ENCODE data around the gene NPTXR. TPM values are rescaled to one million over a fixed set of nuclear protein-coding genes. Genes with fewer than 3 reads are reported as not detected.

Gene NPTXR
- total and polyA plus RNA-seq, 2 donors (not counting 1 experiment from before 2014, with no cell fraction given) = 1.0 to 2.0 TPM

DNA sequence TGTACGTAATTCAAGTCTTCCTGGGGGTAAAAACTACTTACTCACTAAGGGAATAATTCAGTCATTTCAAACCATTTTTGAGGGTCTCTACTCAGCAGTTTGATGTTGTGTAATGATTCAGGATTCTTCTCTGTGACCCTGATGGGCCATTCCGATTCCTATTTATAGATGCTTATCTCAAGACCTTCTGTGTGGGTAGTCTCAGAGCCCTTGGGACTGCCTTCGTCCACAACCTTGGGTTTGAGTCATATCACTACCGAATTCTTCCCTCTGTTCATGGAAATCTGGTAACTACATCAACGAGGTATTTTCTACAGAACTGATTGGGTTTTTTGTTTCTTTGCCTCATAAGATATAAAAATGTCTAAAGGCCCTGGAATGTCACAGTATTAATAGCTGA is 42.5 kb upstream of the NPTXR start:
- Histone ChIP-seq H3K9me3 (ENCODE audit: control insufficient read depth, insufficient read depth, low read depth, low read length) (no peaks in the 10 kb centered on the region), H3K36me3 (ENCODE audit: control insufficient read depth, insufficient read depth, low read length) (no peaks in the 10 kb centered on the region), H3K79me2 (ENCODE audit: control insufficient read depth, insufficient read depth, low read length) (no peaks in the 10 kb centered on the region), H4K20me1 (ENCODE audit: control insufficient read depth, extremely low read depth, insufficient read depth, low read length) (no peaks in the 10 kb centered on the region), H3K4me1 (ENCODE audit: control insufficient read depth, extremely low read depth, insufficient read depth, low read length) (peaks cover 12% of the 10 kb centered on the region), H3K27me3 (ENCODE audit: control insufficient read depth, insufficient read depth, low read length) (peaks cover 5% of the 10 kb centered on the region), H3K4me3 (replicated peaks in 1 of 4; ENCODE audit: control extremely low read depth in 1 of 4, insufficient read depth in 1 of 4, low read depth in 3 of 4, low read length in 4 of 4) (no peak overlapping the region), H3K27ac (ENCODE audit: insufficient read depth, low read length) (no peak overlapping the region), H3K9ac (ENCODE audit: insufficient read depth, low read length) (no peak overlapping the region), H3K4me2 (ENCODE audit: extremely low read depth, insufficient read depth, low read length) (no peak overlapping the region), H2AFZ (ENCODE audit: low read length) (no peak overlapping the region)
- TF ChIP-seq, protein P1, sequence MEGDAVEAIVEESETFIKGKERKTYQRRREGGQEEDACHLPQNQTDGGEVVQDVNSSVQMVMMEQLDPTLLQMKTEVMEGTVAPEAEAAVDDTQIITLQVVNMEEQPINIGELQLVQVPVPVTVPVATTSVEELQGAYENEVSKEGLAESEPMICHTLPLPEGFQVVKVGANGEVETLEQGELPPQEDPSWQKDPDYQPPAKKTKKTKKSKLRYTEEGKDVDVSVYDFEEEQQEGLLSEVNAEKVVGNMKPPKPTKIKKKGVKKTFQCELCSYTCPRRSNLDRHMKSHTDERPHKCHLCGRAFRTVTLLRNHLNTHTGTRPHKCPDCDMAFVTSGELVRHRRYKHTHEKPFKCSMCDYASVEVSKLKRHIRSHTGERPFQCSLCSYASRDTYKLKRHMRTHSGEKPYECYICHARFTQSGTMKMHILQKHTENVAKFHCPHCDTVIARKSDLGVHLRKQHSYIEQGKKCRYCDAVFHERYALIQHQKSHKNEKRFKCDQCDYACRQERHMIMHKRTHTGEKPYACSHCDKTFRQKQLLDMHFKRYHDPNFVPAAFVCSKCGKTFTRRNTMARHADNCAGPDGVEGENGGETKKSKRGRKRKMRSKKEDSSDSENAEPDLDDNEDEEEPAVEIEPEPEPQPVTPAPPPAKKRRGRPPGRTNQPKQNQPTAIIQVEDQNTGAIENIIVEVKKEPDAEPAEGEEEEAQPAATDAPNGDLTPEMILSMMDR (conservative IDR thresholded peaks at IDR 0.05 in 1 of 2, IDR thresholded peaks at IDR 0.05 in 1 of 2; ENCODE audit: low read depth in 1 of 2, low read length in 2 of 2) = no peak
- TF ChIP-seq EZH2 (IDR thresholded peaks at IDR 0.05; ENCODE audit: low read length, missing control alignments) = no peak
- DNase-seq (ENCODE audit: low read depth in 2 of 2) = no peak

DNA sequence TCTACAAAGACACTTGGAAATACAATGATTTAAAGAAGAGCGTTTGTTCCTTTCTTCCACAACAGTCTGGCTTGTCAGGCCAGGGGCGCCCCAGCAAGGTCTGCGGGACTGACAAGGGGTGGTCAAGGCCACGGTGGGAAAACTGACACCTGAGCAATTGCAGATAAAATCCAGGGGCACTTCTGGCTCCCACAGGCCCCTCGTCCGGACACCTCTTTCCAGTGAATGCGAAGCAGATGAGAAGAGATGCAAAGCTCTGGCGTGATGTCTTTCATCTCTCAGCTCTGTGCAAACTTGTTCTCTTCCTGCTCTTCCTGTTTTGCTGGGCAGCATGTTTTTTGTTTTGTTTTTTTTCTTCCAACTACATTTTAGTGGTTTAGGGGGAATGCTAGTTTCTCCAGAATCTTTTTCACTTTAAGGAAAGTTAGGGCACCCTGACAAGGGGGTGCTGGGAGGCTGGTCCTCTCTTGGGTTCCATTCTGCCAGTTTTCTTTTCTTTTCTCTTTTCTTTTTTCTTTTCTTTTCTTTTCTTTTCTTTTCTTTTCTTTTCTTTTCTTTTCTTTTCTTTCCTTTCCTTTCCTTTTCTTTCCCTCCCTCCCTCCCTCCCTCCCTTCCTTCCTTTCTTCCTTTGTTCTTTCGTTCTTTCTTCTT is 39.3 kb upstream of the NPTXR start:
- Histone ChIP-seq H3K9me3 (ENCODE audit: control insufficient read depth, insufficient read depth, low read depth, low read length) (no peaks in the 10 kb centered on the region), H3K79me2 (ENCODE audit: control insufficient read depth, insufficient read depth, low read length) (no peaks in the 10 kb centered on the region), H3K27me3 (ENCODE audit: control insufficient read depth, insufficient read depth, low read length) (no peaks in the 10 kb centered on the region), H4K20me1 (ENCODE audit: control insufficient read depth, extremely low read depth, insufficient read depth, low read length) (no peaks in the 10 kb centered on the region), H3K36me3 (ENCODE audit: control insufficient read depth, insufficient read depth, low read length) (no peaks in the 10 kb centered on the region), H3K4me2 (ENCODE audit: extremely low read depth, insufficient read depth, low read length) (peak overlapping the region; percentile 44), H3K4me3 (replicated peaks in 1 of 4; ENCODE audit: control extremely low read depth in 1 of 4, insufficient read depth in 1 of 4, low read depth in 3 of 4, low read length in 4 of 4) (no peak overlapping the region), H3K27ac (ENCODE audit: insufficient read depth, low read length) (no peak overlapping the region), H3K9ac (ENCODE audit: insufficient read depth, low read length) (no peak overlapping the region), H3K4me1 (ENCODE audit: control insufficient read depth, extremely low read depth, insufficient read depth, low read length) (peaks cover 12% of the 10 kb centered on the region), H2AFZ (ENCODE audit: low read length) (no peak overlapping the region)
- TF ChIP-seq, protein P1 (conservative IDR thresholded peaks at IDR 0.05 in 1 of 2, IDR thresholded peaks at IDR 0.05 in 1 of 2; ENCODE audit: low read depth in 1 of 2, low read length in 2 of 2) = no peak
- no peak for TF ChIP-seq EZH2 (IDR thresholded peaks at IDR 0.05; ENCODE audit: low read length, missing control alignments)
- no peak for DNase-seq (ENCODE audit: low read depth in 2 of 2)

DNA sequence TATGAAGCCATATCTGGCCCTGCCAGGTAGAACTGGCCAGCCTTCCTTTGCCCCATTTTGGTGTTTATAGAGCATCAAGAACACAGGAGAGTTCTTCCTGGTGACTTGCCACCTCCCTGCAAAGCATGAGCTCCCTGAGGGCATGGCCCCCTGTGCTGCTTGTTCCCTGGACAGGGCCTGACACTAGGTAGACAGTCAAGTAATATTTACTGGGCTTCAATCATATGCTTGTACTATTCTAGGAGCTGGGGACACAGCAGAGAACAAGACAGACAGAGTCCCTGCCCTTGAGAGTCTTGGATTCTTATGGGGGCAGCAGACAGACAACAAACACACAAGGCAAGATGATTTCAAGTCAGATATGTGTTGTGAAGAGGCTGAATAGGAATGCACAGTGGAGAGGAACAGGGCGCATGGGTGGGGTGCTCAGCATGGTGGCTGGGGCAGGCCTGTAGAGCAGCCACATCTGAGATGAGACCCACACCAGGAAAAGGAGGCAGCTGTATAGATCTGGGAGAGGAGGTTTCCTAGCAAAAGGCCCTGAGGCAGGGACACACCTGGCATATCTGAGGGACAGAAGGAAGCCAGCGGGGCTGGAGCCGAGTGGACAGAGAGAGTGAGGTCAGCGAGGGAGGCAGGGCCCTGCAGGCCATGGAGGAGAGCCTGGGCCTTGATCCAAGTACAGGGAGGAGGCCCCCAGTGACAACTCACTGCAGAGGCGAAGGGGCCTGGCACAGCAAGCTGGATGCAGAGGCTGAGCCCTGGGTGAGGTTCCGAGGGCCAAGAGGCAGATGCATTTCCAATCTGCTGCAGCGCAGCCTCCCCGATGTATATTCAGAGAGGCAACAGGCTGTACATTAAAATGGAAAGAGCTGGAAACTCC is 38.4 kb upstream of the NPTXR start:
- Histone ChIP-seq H3K9ac (ENCODE audit: insufficient read depth, low read length) (no peak overlapping the region), H2AFZ (ENCODE audit: low read length) (peak overlapping the region; percentile 14), H3K79me2 (ENCODE audit: control insufficient read depth, insufficient read depth, low read length) (no peaks in the 10 kb centered on the region), H3K27ac (ENCODE audit: insufficient read depth, low read length) (no peak overlapping the region), H3K4me2 (ENCODE audit: extremely low read depth, insufficient read depth, low read length) (peak overlapping the region; percentile 46), H3K4me1 (ENCODE audit: control insufficient read depth, extremely low read depth, insufficient read depth, low read length) (peaks cover 12% of the 10 kb centered on the region), H3K36me3 (ENCODE audit: control insufficient read depth, insufficient read depth, low read length) (no peaks in the 10 kb centered on the region), H3K27me3 (ENCODE audit: control insufficient read depth, insufficient read depth, low read length) (no peaks in the 10 kb centered on the region), H4K20me1 (ENCODE audit: control insufficient read depth, extremely low read depth, insufficient read depth, low read length) (no peaks in the 10 kb centered on the region), H3K4me3 (replicated peaks in 1 of 4; ENCODE audit: control extremely low read depth in 1 of 4, insufficient read depth in 1 of 4, low read depth in 3 of 4, low read length in 4 of 4) (peak overlapping the region in 2 of 4 experiments; percentile 22 to 23), H3K9me3 (ENCODE audit: control insufficient read depth, insufficient read depth, low read depth, low read length) (no peaks in the 10 kb centered on the region)
- TF ChIP-seq, protein P1 (conservative IDR thresholded peaks at IDR 0.05 in 1 of 2, IDR thresholded peaks at IDR 0.05 in 1 of 2; ENCODE audit: low read depth in 1 of 2, low read length in 2 of 2) = no peak
- TF ChIP-seq EZH2 (IDR thresholded peaks at IDR 0.05; ENCODE audit: low read length, missing control alignments) = no peak
- DNase-seq (ENCODE audit: low read depth in 2 of 2) = peak in 1 of 2 donors; percentile 74
